ENCODE results near the gene FAM47E. TPM values are rescaled to one million over a fixed set of nuclear protein-coding genes. Genes with fewer than 3 reads are reported as not detected.

The FAM47E gene
- total and polyA plus RNA-seq, 2 of the 8 experiments (the other 6 are each of a cell fraction or from before 2014, with no cell fraction given) = 1.3 to 1.4 TPM

DNA sequence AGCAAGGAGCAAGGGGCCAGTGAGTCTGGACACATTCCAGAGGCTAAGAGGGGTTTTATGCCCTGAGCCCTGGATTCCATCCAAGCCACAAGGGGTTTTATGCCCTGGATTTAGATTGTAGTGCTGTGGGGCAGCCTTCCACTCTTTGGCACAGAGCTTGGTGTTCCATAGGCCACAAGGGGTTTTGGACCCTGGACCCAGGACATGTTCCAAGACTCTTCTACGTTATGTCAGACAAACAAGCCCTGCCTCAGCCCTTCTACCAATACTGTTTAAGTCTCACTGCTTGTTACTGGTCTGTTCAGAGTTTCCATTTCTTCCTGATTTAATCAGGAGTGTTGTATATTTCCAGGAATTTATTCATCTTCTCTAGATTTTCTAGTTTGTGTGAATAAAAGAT is 25.1 kb upstream of the FAM47E start (continued):
- TF ChIP-seq RBBP5 (IDR thresholded peaks at IDR 0.05; ENCODE audit: borderline replicate concordance, low read depth, low read length) = no peak

Measured in H1 (cell line).